ENCODE results near the gene BPGM. TPM values are rescaled to one million over a fixed set of nuclear protein-coding genes. Genes with fewer than 3 reads are reported as not detected.

Gene BPGM
- polyA plus RNA-seq, 3 donors = 3.9 to 20.6 (median 18.4) TPM

- no peaks in the 10 kb centered on the region for H3K27me3 ChIP-seq (ENCODE audit: control insufficient read depth in 2 of 2, insufficient read depth in 2 of 2, low read length in 2 of 2)
- no peak overlapping the region for H3K4me3 Mint-ChIP-seq
- H3K27me3 Mint-ChIP-seq (ENCODE audit: low read depth in 3 of 3) = peaks cover 0 to 6% (median 3%) of the 10 kb centered on the region in 3 donors
- no peaks in the 10 kb centered on the region for H4K20me1 ChIP-seq (ENCODE audit: insufficient read depth, low read length)
- H3K4me1 Mint-ChIP-seq = no peaks in the 10 kb centered on the region
- intact Hi-C loops (cut with micrococcal nuclease) = no loop called here
- H3K36me3 Mint-ChIP-seq = no peaks in the 10 kb centered on the region
- H3K4me3 ChIP-seq (replicated peaks in 1 of 3; ENCODE audit: low read depth in 2 of 3, low read length in 3 of 3) = no peak overlapping the region
- no peak overlapping the region for H2AFZ ChIP-seq (ENCODE audit: insufficient read depth, low read depth, low read length, poor library complexity, severe bottlenecking)
- TF ChIP-seq, protein P1, sequence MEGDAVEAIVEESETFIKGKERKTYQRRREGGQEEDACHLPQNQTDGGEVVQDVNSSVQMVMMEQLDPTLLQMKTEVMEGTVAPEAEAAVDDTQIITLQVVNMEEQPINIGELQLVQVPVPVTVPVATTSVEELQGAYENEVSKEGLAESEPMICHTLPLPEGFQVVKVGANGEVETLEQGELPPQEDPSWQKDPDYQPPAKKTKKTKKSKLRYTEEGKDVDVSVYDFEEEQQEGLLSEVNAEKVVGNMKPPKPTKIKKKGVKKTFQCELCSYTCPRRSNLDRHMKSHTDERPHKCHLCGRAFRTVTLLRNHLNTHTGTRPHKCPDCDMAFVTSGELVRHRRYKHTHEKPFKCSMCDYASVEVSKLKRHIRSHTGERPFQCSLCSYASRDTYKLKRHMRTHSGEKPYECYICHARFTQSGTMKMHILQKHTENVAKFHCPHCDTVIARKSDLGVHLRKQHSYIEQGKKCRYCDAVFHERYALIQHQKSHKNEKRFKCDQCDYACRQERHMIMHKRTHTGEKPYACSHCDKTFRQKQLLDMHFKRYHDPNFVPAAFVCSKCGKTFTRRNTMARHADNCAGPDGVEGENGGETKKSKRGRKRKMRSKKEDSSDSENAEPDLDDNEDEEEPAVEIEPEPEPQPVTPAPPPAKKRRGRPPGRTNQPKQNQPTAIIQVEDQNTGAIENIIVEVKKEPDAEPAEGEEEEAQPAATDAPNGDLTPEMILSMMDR (IDR thresholded peaks at IDR 0.05) = no peak
- H3K9me3 ChIP-seq (replicated peaks in 1 of 2; ENCODE audit: control insufficient read depth in 1 of 2, insufficient read depth in 1 of 2, low read length in 2 of 2) = no peaks in the 10 kb centered on the region
- WGBS (ENCODE audit: insufficient coverage) = 67% methylated on average over 5 of the region's 9 CpGs
- no peaks in the 10 kb centered on the region for H3K36me3 ChIP-seq (replicated peaks in 1 of 2; ENCODE audit: control insufficient read depth in 1 of 2, insufficient read depth in 2 of 2, low read length in 2 of 2)
- no peak overlapping the region for H3K9ac ChIP-seq (ENCODE audit: insufficient read depth, low read length, poor library complexity, severe bottlenecking)
- H3K4me2 ChIP-seq (replicated peaks; ENCODE audit: extremely low read depth, low read length, poor library complexity, severe bottlenecking) = no peak overlapping the region
- H3K4me1 ChIP-seq (ENCODE audit: control insufficient read depth in 1 of 2, insufficient read depth in 2 of 2, low read length in 2 of 2) = no peaks in the 10 kb centered on the region
- peaks cover 0 to 2% (median 0%) of the 10 kb centered on the region in 7 donors for H3K9me3 Mint-ChIP-seq
- no peak for DNase-seq
- no peak overlapping the region for H3K27ac Mint-ChIP-seq
- H3K27ac ChIP-seq (ENCODE audit: low read depth in 1 of 2, low read length in 2 of 2) = no peak overlapping the region
- H3K79me2 ChIP-seq (ENCODE audit: insufficient read depth, low read length) = no peaks in the 10 kb centered on the region
Observed at GRCh38 chr7:134710854-134711624, 64.4 kb downstream of the BPGM start.

- Histone ChIP-seq H3K27ac (ENCODE audit: low read depth in 1 of 2, low read length in 2 of 2) (no peak overlapping the region), H3K4me2 (replicated peaks; ENCODE audit: extremely low read depth, low read length, poor library complexity, severe bottlenecking) (no peak overlapping the region), H3K27me3 (ENCODE audit: control insufficient read depth in 2 of 2, insufficient read depth in 2 of 2, low read length in 2 of 2) (no peaks in the 10 kb centered on the region), H3K79me2 (ENCODE audit: insufficient read depth, low read length) (no peaks in the 10 kb centered on the region), H4K20me1 (ENCODE audit: insufficient read depth, low read length) (no peaks in the 10 kb centered on the region), H2AFZ (ENCODE audit: insufficient read depth, low read depth, low read length, poor library complexity, severe bottlenecking) (no peak overlapping the region), H3K9ac (ENCODE audit: insufficient read depth, low read length, poor library complexity, severe bottlenecking) (no peak overlapping the region), H3K36me3 (replicated peaks in 1 of 2; ENCODE audit: control insufficient read depth in 1 of 2, insufficient read depth in 2 of 2, low read length in 2 of 2) (no peaks in the 10 kb centered on the region), H3K4me3 (replicated peaks in 1 of 3; ENCODE audit: low read depth in 2 of 3, low read length in 3 of 3) (no peak overlapping the region), H3K9me3 (replicated peaks in 1 of 2; ENCODE audit: control insufficient read depth in 1 of 2, insufficient read depth in 1 of 2, low read length in 2 of 2) (no peaks in the 10 kb centered on the region), H3K4me1 (ENCODE audit: control insufficient read depth in 1 of 2, insufficient read depth in 2 of 2, low read length in 2 of 2) (no peaks in the 10 kb centered on the region)
- Mint-ChIP-seq H3K27me3 (ENCODE audit: low read depth in 3 of 3) (peaks cover 0 to 6% (median 3%) of the 10 kb centered on the region in 3 donors), H3K27ac (no peak overlapping the region), H3K9me3 (peaks cover 0 to 2% (median 0%) of the 10 kb centered on the region in 7 donors), H3K4me3 (no peak overlapping the region), H3K4me1 (no peaks in the 10 kb centered on the region), H3K36me3 (no peaks in the 10 kb centered on the region)
- intact Hi-C loops (cut with micrococcal nuclease) = no loop called here
- no peak for DNase-seq
- TF ChIP-seq, protein P1 (IDR thresholded peaks at IDR 0.05) = no peak
- no CpG with 5 or more reads among the region's 4 CpGs for WGBS (ENCODE audit: insufficient coverage)
Observed at GRCh38 chr7:134712196-134712595, 65.5 kb downstream of the BPGM start.

All from CD14-positive monocyte (primary cell).